Liver (tissue), 3 donors: Measurements from ENCODE around the gene SEC11C.

ENCODE experiments used
- EGR1 ChIP-seq, 2 donors: IDR thresholded peaks; 2 replicates each; pipeline ENCODE4 v1.6.1; 2016 to 2018; ENCODE audit warnings: antibody characterized with exemption in 2 of 2, low read depth in 2 of 2
- JUND ChIP-seq, 2 donors: IDR thresholded peaks; 2 replicates each; pipeline ENCODE4 v1.6.1; 2016; ENCODE audit warnings: antibody characterized with exemption in 2 of 2
- NR2F2 ChIP-seq: IDR thresholded peaks from 2 replicates; pipeline ENCODE4 v1.6.1; 2016; ENCODE audit warnings: antibody characterized with exemption
- RAD21 ChIP-seq, 2 donors: IDR thresholded peaks; 2 replicates each; pipeline ENCODE4 v1.6.1; 2016; ENCODE audit warnings: antibody characterized with exemption in 2 of 2, mild to moderate bottlenecking in 2 of 2
- YY1 ChIP-seq: IDR thresholded peaks from 2 replicates; pipeline ENCODE4 v1.6.1; 2016; ENCODE audit warnings: antibody characterized with exemption, mild to moderate bottlenecking
- TF ChIP-seq, protein P1 (sequence below): fragments of 150-350 bp; IDR thresholded peaks from 2 replicates; pipeline ENCODE4 v1.5.1; 2017; ENCODE audit warnings: improper control_type of control experiment, low read depth, low read length; ENCODE audit not compliant: missing input control
- TF ChIP-seq, protein P2 (sequence below): IDR thresholded peaks from 2 replicates; pipeline ENCODE4 v1.6.1; 2016; ENCODE audit warnings: antibody characterized with exemption
- donor health status: healthy.
- donor health status: healthy.

DNA sequence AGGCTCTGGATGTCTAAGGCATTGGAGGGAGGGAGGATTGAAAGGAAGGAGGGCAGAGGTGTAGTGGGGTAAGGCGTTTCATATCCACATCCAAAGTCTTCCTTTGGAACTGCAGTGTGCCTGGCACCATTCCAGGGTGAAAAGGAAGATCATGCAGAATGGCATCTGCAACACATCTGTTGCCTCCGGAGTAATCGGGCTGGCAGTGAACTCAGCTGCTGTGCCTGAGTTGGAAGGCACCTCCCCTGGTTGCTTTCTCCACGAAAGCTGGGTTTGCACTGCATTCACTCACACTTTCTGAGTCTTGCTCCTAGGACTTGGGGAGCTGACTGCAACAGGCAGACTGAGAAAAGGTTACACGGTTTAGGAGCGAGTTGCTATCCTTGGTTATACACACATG lies 30.3 kb upstream of the SEC11C start:
- no peak for TF ChIP-seq JUND (IDR thresholded peaks at IDR 0.05)
- TF ChIP-seq EGR1 (IDR thresholded peaks at IDR 0.05; ENCODE audit: low read depth in 2 of 2): no peak
- TF ChIP-seq RAD21 (IDR thresholded peaks at IDR 0.05): no peak
- TF ChIP-seq, protein P1, sequence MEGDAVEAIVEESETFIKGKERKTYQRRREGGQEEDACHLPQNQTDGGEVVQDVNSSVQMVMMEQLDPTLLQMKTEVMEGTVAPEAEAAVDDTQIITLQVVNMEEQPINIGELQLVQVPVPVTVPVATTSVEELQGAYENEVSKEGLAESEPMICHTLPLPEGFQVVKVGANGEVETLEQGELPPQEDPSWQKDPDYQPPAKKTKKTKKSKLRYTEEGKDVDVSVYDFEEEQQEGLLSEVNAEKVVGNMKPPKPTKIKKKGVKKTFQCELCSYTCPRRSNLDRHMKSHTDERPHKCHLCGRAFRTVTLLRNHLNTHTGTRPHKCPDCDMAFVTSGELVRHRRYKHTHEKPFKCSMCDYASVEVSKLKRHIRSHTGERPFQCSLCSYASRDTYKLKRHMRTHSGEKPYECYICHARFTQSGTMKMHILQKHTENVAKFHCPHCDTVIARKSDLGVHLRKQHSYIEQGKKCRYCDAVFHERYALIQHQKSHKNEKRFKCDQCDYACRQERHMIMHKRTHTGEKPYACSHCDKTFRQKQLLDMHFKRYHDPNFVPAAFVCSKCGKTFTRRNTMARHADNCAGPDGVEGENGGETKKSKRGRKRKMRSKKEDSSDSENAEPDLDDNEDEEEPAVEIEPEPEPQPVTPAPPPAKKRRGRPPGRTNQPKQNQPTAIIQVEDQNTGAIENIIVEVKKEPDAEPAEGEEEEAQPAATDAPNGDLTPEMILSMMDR: no peak
- TF ChIP-seq, protein P2, sequence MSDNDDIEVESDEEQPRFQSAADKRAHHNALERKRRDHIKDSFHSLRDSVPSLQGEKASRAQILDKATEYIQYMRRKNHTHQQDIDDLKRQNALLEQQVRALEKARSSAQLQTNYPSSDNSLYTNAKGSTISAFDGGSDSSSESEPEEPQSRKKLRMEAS: no peak
- TF ChIP-seq NR2F2: no peak
- TF ChIP-seq YY1: no peak
